Measurements from ENCODE around the gene ADCY1.

DNA sequence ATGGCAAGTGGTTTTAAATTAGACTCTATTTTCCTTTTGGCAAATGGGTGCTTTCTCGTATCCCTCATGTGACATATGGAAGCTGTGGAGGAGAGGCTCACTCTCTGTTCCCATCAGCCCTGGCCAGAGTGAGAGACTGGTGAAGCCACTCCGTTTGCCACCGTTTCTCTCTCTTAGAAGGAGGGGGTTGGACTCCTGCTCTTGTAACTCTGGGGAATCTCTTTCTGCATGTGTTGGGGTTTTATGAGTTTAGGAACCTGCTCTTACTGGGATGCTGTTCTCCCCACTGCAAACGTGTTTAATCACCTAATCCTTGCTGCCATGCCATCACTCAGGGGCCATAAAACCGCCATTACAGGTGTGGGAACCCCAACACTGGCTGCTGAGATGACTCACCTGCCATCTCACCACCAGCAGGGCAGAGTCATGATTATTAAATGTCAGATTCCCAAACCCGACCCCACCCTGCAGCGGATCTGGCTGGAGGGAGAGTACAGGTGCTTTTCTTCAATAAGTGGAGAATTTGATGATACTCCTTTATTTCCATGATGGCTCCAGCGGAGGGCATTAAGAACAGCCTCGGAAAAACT lies 103.2 kb downstream of the ADCY1 start:
- TF ChIP-seq, protein P1, sequence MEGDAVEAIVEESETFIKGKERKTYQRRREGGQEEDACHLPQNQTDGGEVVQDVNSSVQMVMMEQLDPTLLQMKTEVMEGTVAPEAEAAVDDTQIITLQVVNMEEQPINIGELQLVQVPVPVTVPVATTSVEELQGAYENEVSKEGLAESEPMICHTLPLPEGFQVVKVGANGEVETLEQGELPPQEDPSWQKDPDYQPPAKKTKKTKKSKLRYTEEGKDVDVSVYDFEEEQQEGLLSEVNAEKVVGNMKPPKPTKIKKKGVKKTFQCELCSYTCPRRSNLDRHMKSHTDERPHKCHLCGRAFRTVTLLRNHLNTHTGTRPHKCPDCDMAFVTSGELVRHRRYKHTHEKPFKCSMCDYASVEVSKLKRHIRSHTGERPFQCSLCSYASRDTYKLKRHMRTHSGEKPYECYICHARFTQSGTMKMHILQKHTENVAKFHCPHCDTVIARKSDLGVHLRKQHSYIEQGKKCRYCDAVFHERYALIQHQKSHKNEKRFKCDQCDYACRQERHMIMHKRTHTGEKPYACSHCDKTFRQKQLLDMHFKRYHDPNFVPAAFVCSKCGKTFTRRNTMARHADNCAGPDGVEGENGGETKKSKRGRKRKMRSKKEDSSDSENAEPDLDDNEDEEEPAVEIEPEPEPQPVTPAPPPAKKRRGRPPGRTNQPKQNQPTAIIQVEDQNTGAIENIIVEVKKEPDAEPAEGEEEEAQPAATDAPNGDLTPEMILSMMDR (conservative IDR thresholded peaks at IDR 0.05), result no peak
- TF ChIP-seq EZH2 (IDR thresholded peaks at IDR 0.05; ENCODE audit: low read depth), result no peak
